ENCODE data around the gene CCDC30.
"Not testable (repeated sequence)": the region's sequence is repeated elsewhere in the genome, so short reads cannot be mapped to it uniquely, and the experiment has no call there.

The CCDC30 gene

GRCh38 chr1:42511581-42512155, 48.6 kb downstream of the CCDC30 start:
- TF ChIP-seq CTCF (IDR thresholded peaks at IDR 0.05; ENCODE audit: insufficient read depth, low read depth, low read length, missing control alignments), result peak; percentile 14
- peak; percentile 10 for DNase-seq (ENCODE audit: low read depth)
- H3K4me3 ChIP-seq (ENCODE audit: low read depth, low read length), result not testable (repeated sequence)

DNA sequence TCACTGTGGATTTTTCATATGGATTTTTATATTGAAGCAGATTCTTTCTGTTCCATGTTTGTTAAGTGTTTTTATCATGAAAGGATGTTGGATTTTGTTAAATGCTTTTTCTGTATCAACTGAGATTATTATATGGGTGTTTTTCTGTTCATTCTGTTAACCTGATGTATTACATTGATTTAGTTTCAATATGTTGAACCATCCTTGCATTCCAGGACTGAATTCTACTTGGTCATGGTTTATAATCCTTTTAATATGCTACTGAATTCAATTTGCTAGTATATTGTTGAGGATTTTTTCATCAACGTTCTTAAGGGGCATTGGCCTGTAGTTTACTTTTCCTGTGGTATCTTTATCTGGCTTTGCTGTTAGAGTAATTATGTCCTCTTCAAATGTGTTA, 55.8 kb downstream of the CCDC30 start:
- TF ChIP-seq CTCF (IDR thresholded peaks at IDR 0.05; ENCODE audit: insufficient read depth, low read depth, low read length, missing control alignments), result no peak
- DNase-seq (ENCODE audit: low read depth), result no peak
- no peak overlapping the region for H3K4me3 ChIP-seq (ENCODE audit: low read depth, low read length)

- TF ChIP-seq CTCF (IDR thresholded peaks at IDR 0.05; ENCODE audit: insufficient read depth, low read depth, low read length, missing control alignments), result no peak
- no peak for DNase-seq (ENCODE audit: low read depth)
- H3K4me3 ChIP-seq (ENCODE audit: low read depth, low read length), result no peak overlapping the region
Observed at GRCh38 chr1:42523171-42523570, 60.1 kb downstream of the CCDC30 start.

DNA sequence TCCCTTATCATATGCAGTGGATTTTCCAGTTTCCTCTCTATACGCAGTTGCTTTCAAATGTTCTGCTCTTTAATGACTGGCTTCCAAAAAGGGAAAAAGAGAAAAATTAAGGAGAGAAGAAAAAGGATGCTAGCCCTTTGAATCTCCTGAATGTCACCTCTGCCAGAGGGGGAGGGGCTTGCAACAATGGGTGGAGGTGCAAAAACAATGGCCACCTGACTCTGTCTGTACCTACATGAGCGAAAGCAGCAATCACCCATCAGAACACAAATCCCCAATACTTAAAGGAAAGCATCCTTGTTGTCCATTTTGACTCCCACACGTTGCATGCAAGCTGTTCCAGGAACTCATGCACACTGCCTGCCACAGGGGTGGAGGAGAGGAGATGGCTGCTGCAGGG, 61.2 kb downstream of the CCDC30 start:
- no peak for DNase-seq (ENCODE audit: low read depth)
- H3K4me3 ChIP-seq (ENCODE audit: low read depth, low read length), result no peak overlapping the region
- no peak for TF ChIP-seq CTCF (IDR thresholded peaks at IDR 0.05; ENCODE audit: insufficient read depth, low read depth, low read length, missing control alignments)

GRCh38 chr1:42529724-42530181, 66.7 kb downstream of the CCDC30 start:
- no peak overlapping the region for H3K4me3 ChIP-seq (ENCODE audit: low read depth, low read length)
- no peak for TF ChIP-seq CTCF (IDR thresholded peaks at IDR 0.05; ENCODE audit: insufficient read depth, low read depth, low read length, missing control alignments)
- DNase-seq (ENCODE audit: low read depth), result no peak

- no peak overlapping the region for H3K4me3 ChIP-seq (ENCODE audit: low read depth, low read length)
- no peak for DNase-seq (ENCODE audit: low read depth)
- no peak for TF ChIP-seq CTCF (IDR thresholded peaks at IDR 0.05; ENCODE audit: insufficient read depth, low read depth, low read length, missing control alignments)
Observed at GRCh38 chr1:42531043-42531442, 68.0 kb downstream of the CCDC30 start.
